HEK293T (cell line): Measurements from ENCODE around the gene LARGE1.

Source experiments
- ARNT ChIP-seq: fragments of 450-650 bp; IDR thresholded peaks from 2 replicates; pipeline ENCODE4 v1.6.1; 2017; ENCODE audit warnings: mild to moderate bottlenecking
- BHLHE40 ChIP-seq: fragments of 450-650 bp; IDR thresholded peaks from 2 replicates; pipeline ENCODE4 v1.6.1; 2016; ENCODE audit warnings: mild to moderate bottlenecking, moderate library complexity, borderline replicate concordance
- CTBP1 ChIP-seq: fragments of 450-650 bp; IDR thresholded peaks from 2 replicates; pipeline ENCODE4 v1.6.1; 2016; ENCODE audit warnings: borderline replicate concordance
- ELF4 ChIP-seq: fragments of 450-650 bp; IDR thresholded peaks from 2 replicates; pipeline ENCODE4 v1.6.1; 2017; ENCODE audit warnings: antibody characterized with exemption
- FOXA1 ChIP-seq: fragments of 450-650 bp; IDR thresholded peaks from 2 replicates; pipeline ENCODE4 v1.6.1; 2016; ENCODE audit warnings: mild to moderate bottlenecking
- FOXK2 ChIP-seq: fragments of 450-650 bp; IDR thresholded peaks from 2 replicates; pipeline ENCODE4 v1.6.1; 2016; ENCODE audit warnings: mild to moderate bottlenecking
- FOXM1 ChIP-seq: fragments of 450-650 bp; IDR thresholded peaks from 2 replicates; pipeline ENCODE4 v1.6.1; 2017; ENCODE audit warnings: mild to moderate bottlenecking, borderline replicate concordance
- HDGF ChIP-seq: fragments of 450-650 bp; IDR thresholded peaks from 2 replicates; pipeline ENCODE4 v1.6.1; 2017; ENCODE audit warnings: antibody characterized with exemption, borderline replicate concordance
- L3MBTL2 ChIP-seq: fragments of 450-650 bp; conservative IDR thresholded peaks from 2 replicates; pipeline ENCODE4 v1.6.1; 2016; ENCODE audit warnings: mild to moderate bottlenecking
- NFRKB ChIP-seq: fragments of 450-650 bp; IDR thresholded peaks from 2 replicates; pipeline ENCODE4 v1.6.1; 2016; ENCODE audit warnings: mild to moderate bottlenecking, moderate library complexity
- SP1 ChIP-seq: fragments of 450-650 bp; IDR thresholded peaks from 2 replicates; pipeline ENCODE4 v1.6.1; 2017
- TARDBP ChIP-seq: fragments of 450-650 bp; IDR thresholded peaks from 2 replicates; pipeline ENCODE4 v1.6.1; 2016
- ZNF384 ChIP-seq: fragments of 450-650 bp; IDR thresholded peaks from 2 replicates; pipeline ENCODE4 v1.6.1; 2016
- TF ChIP-seq, protein P1 (sequence below): fragments of 450-650 bp; IDR thresholded peaks from 2 replicates; pipeline ENCODE4 v1.6.1; 2016

DNA sequence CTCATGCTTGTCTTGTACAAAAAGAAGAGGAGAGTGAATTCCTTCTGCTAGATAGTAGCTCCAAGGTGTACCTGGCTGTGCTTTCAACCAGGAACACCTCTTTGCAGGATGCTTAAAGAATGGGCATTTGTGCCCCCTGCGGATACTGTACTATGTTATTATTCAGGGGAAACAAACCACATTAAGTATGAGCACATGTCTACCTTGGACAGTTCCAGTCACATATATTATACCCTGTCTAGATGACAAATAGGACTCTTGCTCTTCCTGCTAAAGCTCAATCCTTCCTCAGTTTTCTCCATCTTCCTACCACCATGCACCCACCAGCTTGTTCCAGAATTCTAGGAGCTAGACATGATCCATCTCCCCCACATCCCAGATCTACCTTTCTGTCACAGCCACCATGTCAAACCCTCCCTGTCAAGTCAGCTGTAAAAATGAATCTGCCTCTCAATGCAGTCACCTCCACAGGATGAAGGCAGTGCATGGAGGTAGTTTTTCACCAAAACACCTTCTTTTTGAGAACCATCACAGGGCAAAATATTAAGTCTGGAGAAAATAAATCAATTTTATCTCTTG lies 337.4 kb downstream of the LARGE1 start:
- TF ChIP-seq ELF4, result no peak
- no peak for TF ChIP-seq BHLHE40
- TF ChIP-seq NFRKB, result no peak
- no peak for TF ChIP-seq SP1
- TF ChIP-seq FOXA1, result no peak
- no peak for TF ChIP-seq FOXM1
- no peak for TF ChIP-seq ZNF384
- no peak for TF ChIP-seq FOXK2
- TF ChIP-seq, protein P1, sequence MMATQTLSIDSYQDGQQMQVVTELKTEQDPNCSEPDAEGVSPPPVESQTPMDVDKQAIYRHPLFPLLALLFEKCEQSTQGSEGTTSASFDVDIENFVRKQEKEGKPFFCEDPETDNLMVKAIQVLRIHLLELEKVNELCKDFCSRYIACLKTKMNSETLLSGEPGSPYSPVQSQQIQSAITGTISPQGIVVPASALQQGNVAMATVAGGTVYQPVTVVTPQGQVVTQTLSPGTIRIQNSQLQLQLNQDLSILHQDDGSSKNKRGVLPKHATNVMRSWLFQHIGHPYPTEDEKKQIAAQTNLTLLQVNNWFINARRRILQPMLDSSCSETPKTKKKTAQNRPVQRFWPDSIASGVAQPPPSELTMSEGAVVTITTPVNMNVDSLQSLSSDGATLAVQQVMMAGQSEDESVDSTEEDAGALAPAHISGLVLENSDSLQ, result no peak
- no peak for TF ChIP-seq CTBP1
- TF ChIP-seq HDGF, result no peak
- no peak for TF ChIP-seq ARNT
- TF ChIP-seq L3MBTL2, result no peak
- TF ChIP-seq TARDBP, result no peak
